PC-3 (cell line): ENCODE results near the gene BTBD2. TPM values are rescaled to one million over a fixed set of nuclear protein-coding genes. Genes with fewer than 3 reads are reported as not detected.

Experiments used
- ATAC-seq: fragments of 200-7000 bp; cut with Tn5 transposase; 2 replicates; pipeline ENCODE4 v1.9.1; 2020; ENCODE audit warnings: mild to moderate bottlenecking, moderate library complexity
- BruUV-seq: library from RNA; stranded (reverse); fragments of 400-500 nt; replicated peaks from 2 replicates; lab custom pipeline; 2021; lab: Mats Ljungman, UMichigan
- CTCF ChIA-PET: fragments of 300-600 bp; sonication (Branson Sonifier 250); formaldehyde crosslinking; loops from one replicate; lab custom pipeline; 2022; ENCODE audit warnings: antibody characterized with exemption; lab: Charles Lee
- POLR2A ChIA-PET: fragments of 300-600 bp; sonication (Branson Sonifier 250); formaldehyde crosslinking; loops from one replicate; lab custom pipeline; 2022; ENCODE audit warnings: antibody characterized with exemption; ENCODE audit not compliant: unreplicated experiment; lab: Charles Lee
- DNase-seq: peaks from one replicate; pipeline ENCODE4 v3.0.0-alpha.2; 2015
- H2AFZ ChIP-seq: fragments of 300-600 bp; sonication (generic); 2 replicates; pipeline ENCODE4 v1.6.0; 2016; ENCODE audit warnings: antibody characterized with exemption, low read length
- H3F3A ChIP-seq: fragments of 300-600 bp; sonication (generic); one replicate; pipeline ENCODE4 v1.6.0; 2017; ENCODE audit warnings: antibody characterized with exemption, low read length, control low read depth, mild to moderate bottlenecking; ENCODE audit not compliant: unreplicated experiment
- H3K27ac ChIP-seq: fragments of 300-600 bp; sonication (generic); 2 replicates; pipeline ENCODE4 v1.5.1; 2016; ENCODE audit warnings: mild to moderate bottlenecking, low read length
- H3K27me3 ChIP-seq: fragments of 300-600 bp; sonication (generic); 2 replicates; pipeline ENCODE4 v1.6.1; 2016; ENCODE audit warnings: low read length, mixed read lengths
- H3K36me3 ChIP-seq: fragments of 300-600 bp; sonication (generic); 2 replicates; pipeline ENCODE4 v1.6.1; 2016; ENCODE audit warnings: low read depth, mixed run types, low read length, mixed read lengths
- H3K4me1 ChIP-seq: fragments of 300-600 bp; sonication (generic); 2 replicates; pipeline ENCODE4 v1.5.1; 2016; ENCODE audit warnings: low read length; ENCODE audit not compliant: insufficient read depth
- H3K4me2 ChIP-seq: fragments of 300-600 bp; sonication (generic); 2 replicates; pipeline ENCODE4 v1.6.0; 2016; ENCODE audit warnings: low read length
- H3K4me3 ChIP-seq: fragments of 300-600 bp; sonication (generic); 2 replicates; pipeline ENCODE4 v1.5.1; 2016; ENCODE audit warnings: mild to moderate bottlenecking, low read length, mixed read lengths
- H3K79me2 ChIP-seq: fragments of 300-600 bp; sonication (generic); 2 replicates; pipeline ENCODE4 v1.6.1; 2017; ENCODE audit warnings: low read length, mixed read lengths
- H3K9ac ChIP-seq: fragments of 300-600 bp; sonication (generic); 2 replicates; pipeline ENCODE4 v1.6.0; 2016; ENCODE audit warnings: mild to moderate bottlenecking, low read length
- H3K9me2 ChIP-seq: fragments of 300-600 bp; sonication (generic); replicated peaks from 2 replicates; pipeline ENCODE4 v1.6.1; 2016; ENCODE audit warnings: mixed run types, low read length, mixed read lengths
- H3K9me3 ChIP-seq: fragments of 300-600 bp; sonication (generic); 2 replicates; pipeline ENCODE4 v1.6.1; 2016; ENCODE audit warnings: low read length, mixed read lengths
- H4K20me1 ChIP-seq: fragments of 300-600 bp; sonication (generic); 2 replicates; pipeline ENCODE4 v1.6.1; 2016; ENCODE audit warnings: low read length, mixed read lengths
- EZH2 ChIP-seq: fragments of 300-600 bp; sonication (generic); IDR thresholded peaks from one replicate; pipeline ENCODE4 v1.6.1; 2017; ENCODE audit warnings: antibody characterized with exemption, mild to moderate bottlenecking, low read length; ENCODE audit not compliant: unreplicated experiment
- EZH2phosphoT487 ChIP-seq: fragments of 300-600 bp; sonication (generic); IDR thresholded peaks from 2 replicates; pipeline ENCODE4 v1.6.1; 2018; ENCODE audit warnings: mild to moderate bottlenecking, antibody characterized with exemption, low read length, borderline replicate concordance
- intact Hi-C: fragments of 100-400 bp; cut with micrococcal nuclease; formaldehyde crosslinking; loops from 2 replicates; pipeline ENCODE4 v1.9.0; 2023
- total RNA-seq: library from RNA; depleted of rRNA; stranded (reverse); fragments of >200 nt; gene quantifications from 2 replicates; pipeline ENCODE4 v1.2.3, GENCODE V29; 2014
- TF ChIP-seq, protein P1 (sequence below): fragments of 300-600 bp; sonication (generic); conservative IDR thresholded peaks from 2 replicates; pipeline ENCODE4 v1.5.1; 2017; ENCODE audit warnings: antibody characterized with exemption, low read depth, mild to moderate bottlenecking, low read length

BTBD2 gene
- total RNA-seq, 1 experiment from 2014 or later = 72.0 TPM

DNA sequence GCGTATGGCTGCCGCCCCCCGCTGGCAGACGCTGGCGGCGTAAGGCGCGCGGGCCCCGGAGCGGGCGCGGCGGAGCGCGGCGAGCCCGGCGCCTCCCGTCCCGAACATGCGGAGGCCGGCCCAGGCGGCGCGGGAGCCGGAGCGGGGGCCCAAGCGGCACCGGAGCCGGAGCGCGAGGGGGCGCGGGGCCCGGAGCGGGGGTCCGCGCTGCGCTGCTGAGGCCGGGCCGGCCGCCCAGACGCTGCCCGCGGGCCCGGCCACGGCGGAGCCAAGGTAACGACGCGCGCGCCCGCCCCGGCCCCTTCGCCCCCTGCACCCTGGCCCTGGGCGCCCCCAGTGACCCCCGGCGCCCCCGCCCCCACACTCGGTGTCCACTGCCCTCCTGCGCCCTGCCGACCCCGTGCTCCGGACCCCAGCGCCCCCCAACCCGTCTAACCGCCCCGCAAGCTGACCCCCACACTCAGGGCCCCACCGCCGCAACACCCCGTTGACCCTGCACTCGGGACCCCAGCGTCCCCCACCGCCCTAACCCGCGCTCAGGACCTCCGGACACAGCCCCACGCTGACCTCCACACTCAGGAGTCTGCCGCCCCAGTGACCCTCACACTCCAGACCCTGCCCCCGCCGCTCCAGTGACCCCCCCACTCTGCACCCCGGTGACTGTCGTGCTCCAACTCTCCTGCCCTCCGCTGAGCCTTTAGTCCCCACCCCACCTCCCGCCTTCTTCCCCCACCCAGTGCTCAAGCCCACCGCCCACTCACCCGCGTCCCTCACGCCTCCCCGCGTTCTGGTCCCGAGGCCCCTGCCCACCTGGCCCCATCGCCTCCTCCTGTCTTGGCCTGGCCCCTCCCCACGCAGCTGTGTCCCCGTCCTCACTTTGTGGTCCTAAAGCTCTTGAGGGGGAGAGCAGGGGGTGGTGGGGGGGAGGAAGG is 74.1 kb downstream of the BTBD2 start, which contains the start of gene CSNK1G2:
CSNK1G2 (plus strand) TSS at position 27 of the 932 bp plus-strand sequence. CDS start 28,601 bp downstream, outside the sequence.
- peak within 1 kb of the TSS; percentile 98 for H3K4me2 ChIP-seq
- no peaks in the 10 kb centered on the region for H3K27me3 ChIP-seq
- DNase-seq = no peak
- peak within 1 kb of the TSS; percentile 82 for H3K9ac ChIP-seq
- intact Hi-C loops = no loop called here
- H4K20me1 ChIP-seq = 0 out of 2 replicates have a peak, but pooled peaks cover 9% of the 10 kb centered on the region
- H3K4me3 ChIP-seq = peak within 1 kb of the TSS; percentile 88
- ChIA-PET CTCF (no interaction called here), POLR2A (no interaction called here)
- no peaks in the 10 kb centered on the region for H3K9me2 ChIP-seq
- H3K27ac ChIP-seq = peak within 1 kb of the TSS; percentile 77
- peak within 1 kb of the TSS; percentile 66 for H2AFZ ChIP-seq
- peaks cover 47% of the 10 kb centered on the region for H3K79me2 ChIP-seq
- H3F3A ChIP-seq = no peaks in the 10 kb centered on the region
- ATAC-seq = peak; percentile 45
- TF ChIP-seq EZH2 = no peak
- TF ChIP-seq, protein P1, sequence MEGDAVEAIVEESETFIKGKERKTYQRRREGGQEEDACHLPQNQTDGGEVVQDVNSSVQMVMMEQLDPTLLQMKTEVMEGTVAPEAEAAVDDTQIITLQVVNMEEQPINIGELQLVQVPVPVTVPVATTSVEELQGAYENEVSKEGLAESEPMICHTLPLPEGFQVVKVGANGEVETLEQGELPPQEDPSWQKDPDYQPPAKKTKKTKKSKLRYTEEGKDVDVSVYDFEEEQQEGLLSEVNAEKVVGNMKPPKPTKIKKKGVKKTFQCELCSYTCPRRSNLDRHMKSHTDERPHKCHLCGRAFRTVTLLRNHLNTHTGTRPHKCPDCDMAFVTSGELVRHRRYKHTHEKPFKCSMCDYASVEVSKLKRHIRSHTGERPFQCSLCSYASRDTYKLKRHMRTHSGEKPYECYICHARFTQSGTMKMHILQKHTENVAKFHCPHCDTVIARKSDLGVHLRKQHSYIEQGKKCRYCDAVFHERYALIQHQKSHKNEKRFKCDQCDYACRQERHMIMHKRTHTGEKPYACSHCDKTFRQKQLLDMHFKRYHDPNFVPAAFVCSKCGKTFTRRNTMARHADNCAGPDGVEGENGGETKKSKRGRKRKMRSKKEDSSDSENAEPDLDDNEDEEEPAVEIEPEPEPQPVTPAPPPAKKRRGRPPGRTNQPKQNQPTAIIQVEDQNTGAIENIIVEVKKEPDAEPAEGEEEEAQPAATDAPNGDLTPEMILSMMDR = no peak
- TF ChIP-seq EZH2phosphoT487 = no peak
- H3K9me3 ChIP-seq = no peaks in the 10 kb centered on the region
- no TSS peak for BruUV-seq
- no peaks in the 10 kb centered on the region for H3K36me3 ChIP-seq
- peaks cover 17% of the 10 kb centered on the region; the same call in 1 of the 2 replicates for H3K4me1 ChIP-seq

DNA sequence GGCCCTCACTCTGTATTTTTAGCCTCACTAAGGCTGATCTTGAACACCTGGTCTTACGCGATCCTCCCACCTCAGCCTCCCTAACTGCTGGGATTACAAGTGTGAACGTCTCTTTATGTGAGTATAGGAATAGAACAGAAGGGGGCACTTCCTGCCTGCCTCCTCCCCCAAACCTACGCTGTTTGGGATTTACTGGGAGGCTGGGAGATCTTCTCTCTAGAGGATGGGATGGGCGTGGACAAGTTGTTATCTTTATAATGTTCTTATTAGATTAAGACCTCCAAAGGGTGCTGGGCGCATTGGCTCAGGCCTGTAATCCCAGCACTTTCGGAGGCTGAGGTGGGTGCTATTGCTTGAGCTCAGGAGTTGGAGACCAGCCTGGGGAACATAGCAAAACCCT is 77.4 kb downstream of the BTBD2 start:
- H3K27me3 ChIP-seq = no peaks in the 10 kb centered on the region
- no peaks in the 10 kb centered on the region for H3K9me3 ChIP-seq
- peaks cover 18% of the 10 kb centered on the region for H3K79me2 ChIP-seq
- TF ChIP-seq, protein P1 = no peak
- TF ChIP-seq EZH2phosphoT487 (no peak), EZH2 (no peak)
- H3K4me2 ChIP-seq = no peak overlapping the region
- H3K9me2 ChIP-seq = no peaks in the 10 kb centered on the region
- no peaks in the 10 kb centered on the region for H3K36me3 ChIP-seq
- CTCF ChIA-PET = no interaction called here
- no peak for DNase-seq
- H3K4me3 ChIP-seq = no peak overlapping the region
- H3K4me1 ChIP-seq = peaks cover 10% of the 10 kb centered on the region; the same call in 1 of the 2 replicates
- BruUV-seq = no TSS peak
- intact Hi-C loops = no loop called here
- no peaks in the 10 kb centered on the region for H3F3A ChIP-seq
- POLR2A ChIA-PET = no interaction called here
- H3K9ac ChIP-seq = no peak overlapping the region
- no peak overlapping the region for H3K27ac ChIP-seq
- H4K20me1 ChIP-seq = 0 out of 2 replicates have a peak, but pooled peaks cover 4% of the 10 kb centered on the region
- ATAC-seq = no peak
- H2AFZ ChIP-seq = no peak overlapping the region
